AG04449 (cell line): ENCODE results near the gene STEAP1.
"Not testable (repeated sequence)": the region's sequence is repeated elsewhere in the genome, so short reads cannot be mapped to it uniquely, and the experiment has no call there.

Experiments
- CTCF ChIA-PET: fragments of 350-600 bp; formaldehyde crosslinking; extraction: SDS; loops from one replicate; lab custom pipeline; 2021; ENCODE audit warnings: antibody characterized with exemption; lab: Yijun Ruan, JAX
- POLR2A ChIA-PET: fragments of 400-600, 350-600 bp; formaldehyde crosslinking; extraction: SDS; loops from one replicate; lab custom pipeline; 2020; ENCODE audit warnings: antibody characterized with exemption, inconsistent platforms; lab: Yijun Ruan, JAX
- DNase-seq: peaks from one replicate; pipeline ENCODE4 v3.0.0-alpha.2; 2010; ENCODE audit warnings: low read depth, low spot score
- H3K4me3 ChIP-seq: 2 replicates; pipeline ENCODE4 v1.5.1; 2011; ENCODE audit warnings: low read depth, mild to moderate bottlenecking, control low read depth, low read length
- TF ChIP-seq, protein P1 (sequence below): IDR thresholded peaks from one replicate; pipeline ENCODE4 v1.5.1; 2011; ENCODE audit warnings: mild to moderate bottlenecking, moderate library complexity, low read length, control low read depth, inconsistent platforms; ENCODE audit not compliant: insufficient read depth; ENCODE audit errors: missing control alignments

STEAP1 gene

DNA sequence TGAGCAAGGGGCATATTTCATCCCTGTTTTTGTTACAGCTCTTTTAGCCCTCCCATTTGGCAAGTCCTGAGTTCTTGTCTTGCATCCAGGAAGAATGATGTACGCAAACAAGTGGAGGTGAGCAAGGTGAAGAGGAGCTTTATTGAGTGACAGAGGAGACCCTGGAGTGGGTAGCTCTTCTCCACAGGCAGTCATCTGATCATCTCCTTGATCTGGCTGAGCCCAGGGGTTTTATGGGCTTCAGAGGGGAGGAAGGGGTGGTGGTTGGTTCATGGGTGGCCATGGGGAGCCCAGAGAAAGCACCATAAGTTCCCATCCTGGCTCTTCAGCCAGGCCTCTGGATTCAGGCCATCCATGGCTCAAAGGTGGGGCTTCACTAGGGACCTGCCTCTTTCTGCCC lies 21.9 kb downstream of the STEAP1 start:
- no peak overlapping the region for H3K4me3 ChIP-seq
- TF ChIP-seq, protein P1, sequence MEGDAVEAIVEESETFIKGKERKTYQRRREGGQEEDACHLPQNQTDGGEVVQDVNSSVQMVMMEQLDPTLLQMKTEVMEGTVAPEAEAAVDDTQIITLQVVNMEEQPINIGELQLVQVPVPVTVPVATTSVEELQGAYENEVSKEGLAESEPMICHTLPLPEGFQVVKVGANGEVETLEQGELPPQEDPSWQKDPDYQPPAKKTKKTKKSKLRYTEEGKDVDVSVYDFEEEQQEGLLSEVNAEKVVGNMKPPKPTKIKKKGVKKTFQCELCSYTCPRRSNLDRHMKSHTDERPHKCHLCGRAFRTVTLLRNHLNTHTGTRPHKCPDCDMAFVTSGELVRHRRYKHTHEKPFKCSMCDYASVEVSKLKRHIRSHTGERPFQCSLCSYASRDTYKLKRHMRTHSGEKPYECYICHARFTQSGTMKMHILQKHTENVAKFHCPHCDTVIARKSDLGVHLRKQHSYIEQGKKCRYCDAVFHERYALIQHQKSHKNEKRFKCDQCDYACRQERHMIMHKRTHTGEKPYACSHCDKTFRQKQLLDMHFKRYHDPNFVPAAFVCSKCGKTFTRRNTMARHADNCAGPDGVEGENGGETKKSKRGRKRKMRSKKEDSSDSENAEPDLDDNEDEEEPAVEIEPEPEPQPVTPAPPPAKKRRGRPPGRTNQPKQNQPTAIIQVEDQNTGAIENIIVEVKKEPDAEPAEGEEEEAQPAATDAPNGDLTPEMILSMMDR = no peak
- ChIA-PET CTCF (interaction anchor here (0.7 to 1.6 kb wide), 3 partner anchors 13 to 252 kb away, joined by 3 read pairs; no protein-coding TSS in a partner anchor), POLR2A (no interaction called here)
- no peak for DNase-seq

DNA sequence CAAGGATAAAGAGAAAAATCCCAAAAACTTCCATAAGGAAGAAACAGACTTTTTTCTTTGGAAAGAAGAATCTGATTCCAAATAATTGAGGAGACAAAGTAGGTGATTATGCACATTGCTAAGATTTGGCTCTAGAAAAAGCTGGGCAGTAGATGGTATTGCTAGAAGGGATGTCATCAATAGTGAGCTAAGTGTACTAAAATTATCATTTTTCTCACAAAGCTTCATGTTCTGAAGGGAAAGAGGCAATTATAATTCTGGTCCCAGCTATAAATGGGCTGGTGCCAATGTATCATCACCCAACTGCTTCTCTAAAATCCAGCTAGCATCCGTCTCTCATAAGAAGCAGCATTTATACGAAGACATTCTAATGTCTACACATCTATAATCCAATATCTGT lies 23.9 kb downstream of the STEAP1 start:
- TF ChIP-seq, protein P1 = no peak
- POLR2A ChIA-PET = no interaction called here
- no peak overlapping the region for H3K4me3 ChIP-seq
- CTCF ChIA-PET = interaction anchor here (0.9 to 1.5 kb wide), 3 partner anchors 11 to 33 kb away, joined by 3 to 8 read pairs (median 7); partner anchors contain the start of genes STEAP1 and STEAP2
- DNase-seq = no peak

DNA sequence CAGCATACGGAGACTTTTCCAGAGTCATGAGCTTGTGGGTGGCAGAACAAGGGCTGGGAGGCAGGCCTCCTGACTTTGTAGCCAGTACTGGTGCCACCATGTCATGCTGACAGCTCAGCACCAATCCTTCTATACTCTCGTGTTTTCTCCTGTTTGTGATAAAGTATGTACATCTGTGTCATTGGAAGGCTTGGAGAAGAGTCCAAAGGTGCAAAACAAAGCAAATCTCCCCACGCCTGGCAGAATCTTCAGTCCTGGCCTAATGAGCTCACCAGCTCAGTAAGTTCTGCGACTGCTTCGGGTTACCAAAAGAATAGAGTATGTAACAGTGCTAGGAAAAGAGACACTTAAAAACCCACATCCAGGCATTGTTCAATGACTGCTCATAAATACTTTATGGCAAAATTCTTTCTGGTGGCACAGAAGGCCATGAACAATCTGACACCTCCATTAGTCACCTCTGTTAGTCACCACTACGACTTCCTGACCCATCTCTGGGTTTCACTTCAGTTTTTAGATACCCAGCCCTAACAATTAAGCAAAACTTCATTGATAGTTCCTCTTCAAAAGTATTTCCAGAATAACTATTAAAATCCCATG lies 24.5 kb downstream of the STEAP1 start:
- POLR2A ChIA-PET = no interaction called here
- CTCF ChIA-PET = interaction anchor here (0.9 to 1.5 kb wide), 4 partner anchors 12 to 33 kb away, joined by 3 to 8 read pairs (median 5); partner anchors contain the start of genes STEAP1 and STEAP2
- TF ChIP-seq, protein P1 = no peak
- no peak for DNase-seq
- no peak overlapping the region for H3K4me3 ChIP-seq

DNA sequence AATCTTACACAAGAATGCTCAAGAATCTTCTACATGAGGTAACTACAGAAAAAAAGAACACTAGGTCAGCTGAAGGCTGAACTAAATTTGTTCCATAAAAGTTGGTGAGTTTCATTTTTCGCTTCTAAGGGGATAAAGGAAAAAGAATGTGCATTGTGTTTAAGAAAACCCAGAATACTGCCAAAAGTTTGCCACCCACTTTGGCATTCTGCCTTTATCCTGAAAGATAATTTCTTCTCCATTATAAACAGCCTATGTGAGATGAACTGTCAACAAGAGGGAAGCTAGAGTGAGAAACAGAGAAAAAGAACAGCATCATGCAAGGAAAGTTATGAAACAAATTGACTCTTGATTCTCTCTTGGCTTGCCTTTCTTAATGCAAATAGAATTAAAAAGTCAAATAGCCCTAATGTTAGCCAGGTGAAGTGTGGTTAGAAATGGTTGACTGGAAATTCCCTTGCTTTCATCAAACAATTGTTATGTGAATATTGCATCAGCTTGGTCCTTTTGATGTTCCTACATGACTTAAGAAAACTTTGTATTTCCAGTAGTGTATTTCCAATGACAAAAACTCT lies 25.8 kb downstream of the STEAP1 start:
- H3K4me3 ChIP-seq = no peak overlapping the region
- ChIA-PET CTCF (interaction anchor here (0.8 to 1.2 kb wide), 2 partner anchors 26 to 31 kb away, joined by 3 read pairs; partner anchors contain the start of genes STEAP1 and STEAP2), POLR2A (no interaction called here)
- TF ChIP-seq, protein P1 = no peak
- DNase-seq = no peak

DNA sequence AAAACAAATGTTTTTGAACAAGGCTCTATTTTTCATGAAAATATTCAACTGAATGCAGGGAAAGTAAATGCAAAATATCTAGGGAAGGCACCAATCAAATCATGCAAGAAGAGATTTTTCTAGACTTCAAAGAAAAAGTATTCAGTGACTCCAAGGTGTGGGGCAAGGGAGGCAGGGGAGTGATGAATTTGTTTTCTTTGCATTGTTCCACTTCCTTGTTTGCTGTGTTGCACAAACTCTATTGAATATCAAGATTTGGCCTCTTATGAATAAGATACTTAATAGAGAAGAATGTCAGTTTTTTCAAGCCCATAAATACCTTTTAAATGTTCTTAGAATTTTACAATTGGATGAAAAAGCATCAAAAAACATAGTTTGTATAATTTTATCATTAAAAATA lies 26.4 kb downstream of the STEAP1 start:
- ChIA-PET POLR2A (no interaction called here), CTCF (interaction anchor here (0.8 to 1.0 kb wide), 2 partner anchors 27 to 30 kb away, joined by 3 to 4 read pairs; partner anchors contain the start of genes STEAP1 and STEAP2)
- H3K4me3 ChIP-seq = no peak overlapping the region
- TF ChIP-seq, protein P1 = no peak
- DNase-seq = no peak

DNA sequence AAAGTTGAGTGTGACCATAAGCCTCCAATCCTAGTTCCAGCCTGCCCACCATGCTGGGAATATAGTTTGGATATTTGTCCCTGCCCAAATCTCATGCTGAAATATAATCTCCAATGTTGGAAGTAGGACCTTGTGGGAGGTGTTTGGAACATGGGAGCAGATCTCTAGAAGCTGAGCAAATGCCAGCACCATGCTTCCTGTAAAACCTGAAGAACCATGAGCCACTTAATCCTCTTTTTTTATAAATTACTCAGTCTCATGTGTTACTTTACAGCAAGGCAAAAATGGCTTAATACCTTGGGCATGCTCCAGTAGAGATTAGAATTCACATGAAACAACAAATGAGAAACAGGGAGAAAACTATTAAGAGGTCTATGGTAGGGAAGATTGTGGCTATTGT lies 27.2 kb downstream of the STEAP1 start:
- TF ChIP-seq, protein P1 = no peak
- H3K4me3 ChIP-seq = no peak overlapping the region
- POLR2A ChIA-PET = no interaction called here
- no peak for DNase-seq
- CTCF ChIA-PET = interaction anchor here (1.0 kb wide), 1 partner anchor 28 kb away, joined by 4 read pairs; the partner anchor contains the start of gene STEAP1

DNA sequence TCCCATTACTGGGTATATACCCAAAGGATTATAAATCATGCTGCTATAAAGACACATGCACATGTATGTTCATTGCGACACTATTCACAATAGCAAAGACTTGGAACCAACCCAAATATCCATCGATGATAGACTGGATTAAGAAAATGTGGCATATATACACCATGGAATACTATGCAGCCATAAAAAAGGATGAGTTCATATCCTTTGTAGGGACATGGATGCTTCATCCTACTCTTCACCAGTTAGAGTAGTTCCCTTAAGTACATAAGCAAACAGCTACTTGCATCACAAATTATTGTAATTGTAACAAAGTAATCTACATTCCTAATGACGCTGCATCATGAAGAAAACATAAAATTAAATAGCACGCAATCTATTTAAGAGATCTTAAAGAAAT lies 32.0 kb downstream of the STEAP1 start:
- CTCF ChIA-PET = interaction anchor here (1.6 kb wide), 1 partner anchor 26 kb away, joined by 5 read pairs; no protein-coding TSS in a partner anchor
- POLR2A ChIA-PET, H3K4me3 ChIP-seq, DNase-seq: not testable (repeated sequence)
